HFF-Myc (cell line): ENCODE results near the gene PIAS4.

Experiments
- DNase-seq: peaks from one replicate; pipeline ENCODE4 v3.0.0-alpha.2; 2011; ENCODE audit warnings: low read depth; ENCODE audit errors: extremely low read depth
- H3K4me3 ChIP-seq: replicated peaks from 2 replicates; pipeline ENCODE4 v1.5.1; 2011; ENCODE audit warnings: low read depth, mild to moderate bottlenecking, control low read depth, low read length
- TF ChIP-seq, protein P1 (sequence below): IDR thresholded peaks from 2 replicates; pipeline ENCODE4 v1.5.1; 2012; ENCODE audit warnings: mild to moderate bottlenecking, low read depth, low read length, control low read depth; ENCODE audit errors: missing control alignments

Gene PIAS4

DNA sequence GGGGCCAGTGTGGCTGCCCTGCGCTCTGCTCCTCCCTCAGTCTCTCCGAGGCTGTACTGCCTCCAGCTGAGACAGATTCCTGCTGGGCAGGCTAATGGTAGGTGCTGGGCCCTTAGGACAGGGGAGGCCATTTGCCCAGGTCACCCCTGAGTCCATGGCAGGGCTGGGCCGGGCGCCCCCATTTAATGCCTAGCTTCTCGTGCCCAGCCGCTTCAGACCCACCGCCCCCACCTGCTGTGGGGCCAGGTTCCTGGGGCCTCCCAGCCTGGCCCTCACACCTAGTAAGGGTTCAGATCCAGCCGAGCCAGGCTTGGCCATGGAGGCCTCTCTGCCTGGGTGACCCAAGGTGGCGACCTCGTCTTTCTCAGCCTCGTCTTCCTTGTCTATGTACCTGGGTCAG is 17.8 kb downstream of the PIAS4 start:
- no peak for DNase-seq
- no peak overlapping the region for H3K4me3 ChIP-seq
- TF ChIP-seq, protein P1, sequence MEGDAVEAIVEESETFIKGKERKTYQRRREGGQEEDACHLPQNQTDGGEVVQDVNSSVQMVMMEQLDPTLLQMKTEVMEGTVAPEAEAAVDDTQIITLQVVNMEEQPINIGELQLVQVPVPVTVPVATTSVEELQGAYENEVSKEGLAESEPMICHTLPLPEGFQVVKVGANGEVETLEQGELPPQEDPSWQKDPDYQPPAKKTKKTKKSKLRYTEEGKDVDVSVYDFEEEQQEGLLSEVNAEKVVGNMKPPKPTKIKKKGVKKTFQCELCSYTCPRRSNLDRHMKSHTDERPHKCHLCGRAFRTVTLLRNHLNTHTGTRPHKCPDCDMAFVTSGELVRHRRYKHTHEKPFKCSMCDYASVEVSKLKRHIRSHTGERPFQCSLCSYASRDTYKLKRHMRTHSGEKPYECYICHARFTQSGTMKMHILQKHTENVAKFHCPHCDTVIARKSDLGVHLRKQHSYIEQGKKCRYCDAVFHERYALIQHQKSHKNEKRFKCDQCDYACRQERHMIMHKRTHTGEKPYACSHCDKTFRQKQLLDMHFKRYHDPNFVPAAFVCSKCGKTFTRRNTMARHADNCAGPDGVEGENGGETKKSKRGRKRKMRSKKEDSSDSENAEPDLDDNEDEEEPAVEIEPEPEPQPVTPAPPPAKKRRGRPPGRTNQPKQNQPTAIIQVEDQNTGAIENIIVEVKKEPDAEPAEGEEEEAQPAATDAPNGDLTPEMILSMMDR: no peak

DNA sequence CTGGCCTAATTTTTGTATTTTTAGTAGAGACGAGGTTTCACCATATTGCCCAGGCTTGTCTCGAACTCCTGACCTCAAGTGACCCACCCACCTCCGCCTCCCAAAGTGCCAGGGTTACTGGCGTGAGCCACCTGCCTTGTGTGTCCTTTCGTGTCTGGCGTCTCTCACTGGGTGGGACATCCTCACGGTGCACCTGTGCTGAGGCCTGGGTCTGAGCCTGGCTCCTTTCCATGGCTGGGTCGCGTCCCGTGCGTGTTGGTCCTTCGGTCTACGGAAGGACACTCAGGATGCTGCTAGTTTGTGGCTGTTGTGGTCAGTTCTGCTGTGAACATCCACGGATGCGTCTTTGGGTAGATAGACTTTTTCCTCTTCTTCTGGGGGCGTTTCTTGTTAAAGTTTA is 19.6 kb downstream of the PIAS4 start:
- TF ChIP-seq, protein P1: no peak
- DNase-seq: no peak

DNA sequence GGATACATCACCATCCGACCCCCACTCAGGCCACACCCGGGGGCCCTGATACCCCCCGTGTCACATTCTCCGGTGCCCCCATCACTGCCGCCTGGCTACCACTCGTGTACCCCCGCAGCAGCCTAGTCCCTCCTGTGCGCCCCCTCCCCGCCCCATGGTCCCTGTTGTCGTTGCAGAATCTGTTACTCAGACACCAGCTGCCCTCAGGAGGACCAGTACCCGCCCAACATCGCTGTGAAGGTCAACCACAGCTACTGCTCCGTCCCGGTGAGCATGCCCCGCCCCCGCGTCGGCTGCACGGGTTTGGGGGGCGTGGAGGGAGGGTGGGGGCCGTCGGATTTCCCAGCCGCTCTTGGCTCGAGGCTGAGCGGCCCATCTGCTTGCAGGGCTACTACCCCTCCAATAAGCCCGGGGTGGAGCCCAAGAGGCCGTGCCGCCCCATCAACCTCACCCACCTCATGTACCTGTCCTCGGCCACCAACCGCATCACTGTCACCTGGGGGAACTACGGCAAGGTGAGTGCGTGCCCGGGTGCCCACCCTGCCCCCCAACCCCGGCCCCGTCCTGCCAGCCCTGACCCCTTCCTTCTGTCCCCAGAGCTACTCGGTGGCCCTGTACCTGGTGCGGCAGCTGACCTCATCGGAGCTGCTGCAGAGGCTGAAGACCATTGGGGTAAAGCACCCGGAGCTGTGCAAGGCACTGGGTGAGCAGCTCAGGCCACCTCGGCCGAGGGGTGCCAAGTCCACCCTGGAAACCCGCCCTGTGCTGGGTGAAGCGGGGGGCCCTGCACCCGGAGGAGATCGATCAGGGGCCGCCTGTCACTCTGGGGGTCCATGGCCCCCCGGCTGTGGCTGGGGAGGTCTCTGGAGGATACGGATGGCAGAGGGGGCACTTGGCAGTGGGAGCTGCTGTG is 21.1 kb downstream of the PIAS4 start:
- TF ChIP-seq, protein P1: no peak
- DNase-seq: no peak
- no peak overlapping the region for H3K4me3 ChIP-seq

More for the DNA sequence above, 19.6 kb downstream of the PIAS4 start:
- H3K4me3 ChIP-seq: no peak overlapping the region

DNA sequence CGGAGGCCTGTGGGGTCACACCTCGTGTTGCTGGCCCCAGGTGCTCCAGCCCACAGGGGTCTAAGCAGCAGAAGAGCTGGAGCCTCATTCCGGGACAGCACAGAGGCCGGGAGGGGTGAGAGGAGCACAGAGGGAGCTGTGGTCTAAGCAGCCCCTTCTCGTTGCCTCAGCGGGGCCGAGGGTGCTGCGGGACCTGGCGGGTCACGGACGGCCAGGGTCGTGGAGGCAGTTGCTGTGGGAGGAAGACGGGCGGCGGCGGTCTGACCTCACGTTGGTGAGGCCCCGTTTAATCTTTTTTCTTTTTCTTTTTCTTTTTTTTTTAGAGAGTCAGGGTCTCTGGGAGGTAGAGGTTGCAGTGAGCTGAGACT is 21.7 kb downstream of the PIAS4 start:
- no peak overlapping the region for H3K4me3 ChIP-seq
- no peak for DNase-seq
- TF ChIP-seq, protein P1: no peak

DNA sequence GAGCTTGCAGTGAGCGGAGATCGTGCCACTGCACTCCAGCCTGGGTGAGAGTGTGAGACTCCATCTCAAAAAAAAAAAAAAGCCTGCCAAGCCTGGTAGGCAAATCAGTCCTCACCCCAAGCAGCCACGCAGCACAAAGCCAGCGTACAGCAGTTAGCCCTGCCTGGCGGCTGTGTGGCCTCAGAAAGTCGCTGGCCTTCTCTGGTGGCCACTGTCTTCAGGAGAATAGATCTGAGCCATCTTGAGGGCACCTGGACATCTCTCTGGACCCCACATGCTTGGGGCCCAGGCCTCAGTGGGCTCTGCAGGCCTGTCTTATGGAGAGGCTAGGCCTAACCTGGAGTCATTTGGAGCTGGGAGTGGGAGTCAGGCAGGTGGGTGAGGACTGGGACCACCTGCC is 23.0 kb downstream of the PIAS4 start:
- no peak overlapping the region for H3K4me3 ChIP-seq
- no peak for DNase-seq
- TF ChIP-seq, protein P1: no peak

DNA sequence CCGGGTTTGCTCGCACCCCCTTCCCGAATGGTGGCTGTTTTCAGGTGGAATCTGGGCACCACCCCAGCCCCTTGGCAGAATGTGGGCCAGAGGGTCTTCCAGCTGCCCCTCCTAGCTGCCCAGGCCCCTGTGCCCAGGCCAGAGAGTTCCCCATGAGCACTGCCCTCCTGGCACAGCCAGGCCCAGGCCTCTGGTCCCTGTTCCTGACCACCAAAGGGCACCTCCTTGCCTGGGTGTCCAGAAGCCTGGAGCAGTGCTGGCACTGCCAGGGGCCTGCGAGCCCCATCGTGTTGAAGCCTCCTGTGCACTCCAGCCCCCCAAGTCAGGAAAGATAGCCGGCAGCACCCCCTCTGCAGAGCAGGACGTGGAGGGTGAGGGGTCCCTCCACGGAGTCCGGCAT is 23.4 kb downstream of the PIAS4 start:
- H3K4me3 ChIP-seq: no peak overlapping the region
- TF ChIP-seq, protein P1: no peak
- DNase-seq: no peak

DNA sequence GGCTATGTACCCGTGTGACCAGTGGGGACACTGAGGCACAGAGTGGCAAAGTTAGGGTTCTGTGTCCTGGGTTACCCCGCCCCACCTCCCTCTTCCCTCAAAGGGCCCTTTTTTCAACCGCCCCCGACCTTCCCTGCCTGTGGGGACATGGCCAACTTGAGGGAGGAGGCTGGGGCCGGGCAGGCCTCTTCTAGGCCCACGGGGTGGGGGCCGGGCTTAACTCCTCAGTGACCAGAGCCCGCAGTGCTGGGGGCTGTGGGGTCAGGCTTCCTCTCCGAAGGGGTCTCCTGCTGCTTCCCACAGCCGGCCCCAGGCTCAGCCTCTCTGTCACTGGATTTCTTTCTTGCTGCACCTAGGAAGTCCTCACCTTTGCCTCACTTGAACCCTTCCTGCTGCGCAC is 23.9 kb downstream of the PIAS4 start:
- TF ChIP-seq, protein P1: no peak
- H3K4me3 ChIP-seq: no peak overlapping the region
- DNase-seq: no peak
